ENCODE measurements around the gene FRS2. TPM values are rescaled to one million over a fixed set of nuclear protein-coding genes. Genes with fewer than 3 reads are reported as not detected.

Gene FRS2
- total and polyA plus RNA-seq, 2 donors from 2014 or later, result 4.6 to 31.4 TPM

DNA sequence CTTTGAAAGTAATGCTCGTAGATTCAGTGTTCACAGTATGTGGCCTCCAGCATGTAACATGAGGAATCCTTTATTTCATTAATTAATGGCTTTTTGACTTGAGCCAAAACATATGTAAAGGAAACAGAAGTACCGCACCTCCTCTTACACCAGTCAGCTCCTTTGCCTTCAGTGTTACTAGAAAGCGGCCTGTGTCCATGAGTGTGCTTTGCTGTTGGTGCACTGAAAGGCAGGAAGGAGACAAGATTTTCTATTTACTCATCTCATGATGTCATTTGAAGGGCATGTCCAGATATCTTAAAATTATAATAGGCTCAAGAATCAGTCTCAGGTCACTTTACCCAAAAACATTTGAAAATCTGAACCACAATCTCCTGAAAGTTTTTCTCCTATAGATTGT, 105.2 kb downstream of the FRS2 start:
- Histone ChIP-seq H3K27ac (ENCODE audit: low read depth in 2 of 2, low read length in 2 of 2) (no peak overlapping the region), H3K4me1 (ENCODE audit: control insufficient read depth in 2 of 3, insufficient read depth in 2 of 3, low read depth in 1 of 3, low read length in 3 of 3) (no peaks in the 10 kb centered on the region), H3K9ac (ENCODE audit: low read length in 3 of 3) (no peak overlapping the region), H3K27me3 (ENCODE audit: control insufficient read depth, insufficient read depth, low read length) (no peaks in the 10 kb centered on the region), H3K4me3 (ENCODE audit: low read length in 3 of 3) (no peak overlapping the region), H3K36me3 (ENCODE audit: control insufficient read depth in 2 of 3, insufficient read depth in 3 of 3, low read length in 3 of 3) (peaks cover 15 to 20% (median 18%) of the 10 kb centered on the region in 3 donors), H3K9me3 (ENCODE audit: control insufficient read depth in 2 of 3, insufficient read depth in 1 of 3, low read length in 3 of 3) (no peaks in the 10 kb centered on the region)
- DNase-seq (no peak), FAIRE-seq (no peak)
- TF ChIP-seq CTCF (IDR thresholded peaks at IDR 0.05; ENCODE audit: borderline replicate concordance, extremely low read depth, insufficient read depth), result no peak
- intact Hi-C loops (cut with DNase I), result no loop called here

DNA sequence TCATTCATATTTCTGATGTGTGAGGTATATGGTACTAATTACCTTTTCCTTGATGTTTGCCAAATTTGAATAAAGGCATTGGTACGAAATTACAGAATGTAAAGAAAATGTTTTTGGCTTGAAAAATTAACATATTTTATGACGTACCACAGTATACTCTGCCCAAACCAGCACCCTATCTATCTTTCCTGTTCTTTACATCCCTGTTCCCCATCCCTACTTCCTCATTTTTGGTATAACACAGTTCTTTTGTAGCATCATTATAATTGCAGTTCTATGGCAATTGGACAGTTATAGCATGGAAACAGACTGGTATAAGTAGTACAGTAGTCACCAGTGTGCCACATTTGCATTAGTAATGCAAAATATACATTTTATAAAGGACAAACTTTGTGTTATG, 108.1 kb downstream of the FRS2 start:
- FAIRE-seq (no peak), DNase-seq (no peak)
- no peak for TF ChIP-seq CTCF (IDR thresholded peaks at IDR 0.05; ENCODE audit: borderline replicate concordance, extremely low read depth, insufficient read depth)
- Histone ChIP-seq H3K27me3 (ENCODE audit: control insufficient read depth, insufficient read depth, low read length) (no peaks in the 10 kb centered on the region), H3K4me3 (ENCODE audit: low read length in 3 of 3) (no peak overlapping the region), H3K36me3 (ENCODE audit: control insufficient read depth in 2 of 3, insufficient read depth in 3 of 3, low read length in 3 of 3) (peaks cover 14 to 18% (median 15%) of the 10 kb centered on the region in 3 donors), H3K9ac (ENCODE audit: low read length in 3 of 3) (no peak overlapping the region), H3K4me1 (ENCODE audit: control insufficient read depth in 2 of 3, insufficient read depth in 2 of 3, low read depth in 1 of 3, low read length in 3 of 3) (no peaks in the 10 kb centered on the region), H3K9me3 (ENCODE audit: control insufficient read depth in 2 of 3, insufficient read depth in 1 of 3, low read length in 3 of 3) (no peaks in the 10 kb centered on the region), H3K27ac (ENCODE audit: low read depth in 2 of 2, low read length in 2 of 2) (no peak overlapping the region)
- intact Hi-C loops (cut with DNase I), result no loop called here

GRCh38 chr12:69579029-69579428, 108.8 kb downstream of the FRS2 start:
- Histone ChIP-seq H3K4me1 (ENCODE audit: control insufficient read depth in 2 of 3, insufficient read depth in 2 of 3, low read depth in 1 of 3, low read length in 3 of 3) (no peaks in the 10 kb centered on the region), H3K36me3 (ENCODE audit: control insufficient read depth in 2 of 3, insufficient read depth in 3 of 3, low read length in 3 of 3) (peaks cover 13 to 14% (median 13%) of the 10 kb centered on the region in 3 donors), H3K27me3 (ENCODE audit: control insufficient read depth, insufficient read depth, low read length) (no peaks in the 10 kb centered on the region), H3K9me3 (ENCODE audit: control insufficient read depth in 2 of 3, insufficient read depth in 1 of 3, low read length in 3 of 3) (no peaks in the 10 kb centered on the region), H3K4me3 (ENCODE audit: low read length in 3 of 3) (no peak overlapping the region), H3K9ac (ENCODE audit: low read length in 3 of 3) (no peak overlapping the region), H3K27ac (ENCODE audit: low read depth in 2 of 2, low read length in 2 of 2) (no peak overlapping the region)
- FAIRE-seq, result no peak
- no peak for TF ChIP-seq CTCF (IDR thresholded peaks at IDR 0.05; ENCODE audit: borderline replicate concordance, extremely low read depth, insufficient read depth)
- DNase-seq, result no peak
- intact Hi-C loops (cut with DNase I), result no loop called here

DNA sequence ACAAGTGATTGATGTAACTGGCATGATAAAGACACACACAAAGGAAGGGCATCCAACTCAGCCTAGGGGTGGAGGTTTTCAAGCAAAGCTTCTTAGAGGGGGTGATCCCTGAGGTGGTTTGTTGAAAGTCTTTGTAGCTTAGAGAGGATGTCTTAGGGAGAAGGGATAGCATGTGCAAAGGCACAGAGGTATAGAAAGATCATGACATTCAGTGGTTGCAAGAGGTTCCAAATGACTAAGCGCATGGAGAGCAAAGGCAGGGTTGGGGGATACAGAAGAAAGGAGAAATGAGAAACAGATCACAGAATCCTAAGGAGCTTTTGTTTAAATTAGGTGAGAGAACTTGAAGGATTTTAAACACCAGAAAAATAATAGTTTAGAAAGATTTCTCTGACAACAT, 109.9 kb downstream of the FRS2 start:
- intact Hi-C loops (cut with DNase I), result no loop called here
- Histone ChIP-seq H3K9me3 (ENCODE audit: control insufficient read depth in 2 of 3, insufficient read depth in 1 of 3, low read length in 3 of 3) (no peaks in the 10 kb centered on the region), H3K4me3 (ENCODE audit: low read length in 3 of 3) (no peak overlapping the region), H3K4me1 (ENCODE audit: control insufficient read depth in 2 of 3, insufficient read depth in 2 of 3, low read depth in 1 of 3, low read length in 3 of 3) (no peaks in the 10 kb centered on the region), H3K36me3 (ENCODE audit: control insufficient read depth in 2 of 3, insufficient read depth in 3 of 3, low read length in 3 of 3) (peaks cover 4 to 6% (median 5%) of the 10 kb centered on the region in 3 donors), H3K27me3 (ENCODE audit: control insufficient read depth, insufficient read depth, low read length) (no peaks in the 10 kb centered on the region), H3K27ac (ENCODE audit: low read depth in 2 of 2, low read length in 2 of 2) (no peak overlapping the region), H3K9ac (ENCODE audit: low read length in 3 of 3) (no peak overlapping the region)
- FAIRE-seq, result no peak
- DNase-seq, result no peak
- TF ChIP-seq CTCF (IDR thresholded peaks at IDR 0.05; ENCODE audit: borderline replicate concordance, extremely low read depth, insufficient read depth), result no peak

Data from kidney (tissue), 14 donors.